Peyer's patch (tissue), 4 donors: ENCODE data around the gene RNF150.

Experiments
- POLR2A ChIP-seq, 2 donors: fragments of 450-650 bp; IDR thresholded peaks; one replicate each; pipeline ENCODE4 v1.5.1; 2017; ENCODE audit warnings: antibody characterized with exemption in 2 of 2, mild to moderate bottlenecking in 2 of 2, moderate library complexity in 2 of 2
- TF ChIP-seq, protein P1 (sequence below), 6 experiments: fragments of 450-650 bp in 4 of 6; fragments of 200-600 bp in 2 of 6; sonication (generic) in 1 of 6; IDR thresholded peaks; one replicate each; pipeline ENCODE4 v1.5.1; 2017 to 2019; ENCODE audit warnings: antibody characterized with exemption in 6 of 6, mild to moderate bottlenecking in 3 of 6, moderate library complexity in 1 of 6

DNA sequence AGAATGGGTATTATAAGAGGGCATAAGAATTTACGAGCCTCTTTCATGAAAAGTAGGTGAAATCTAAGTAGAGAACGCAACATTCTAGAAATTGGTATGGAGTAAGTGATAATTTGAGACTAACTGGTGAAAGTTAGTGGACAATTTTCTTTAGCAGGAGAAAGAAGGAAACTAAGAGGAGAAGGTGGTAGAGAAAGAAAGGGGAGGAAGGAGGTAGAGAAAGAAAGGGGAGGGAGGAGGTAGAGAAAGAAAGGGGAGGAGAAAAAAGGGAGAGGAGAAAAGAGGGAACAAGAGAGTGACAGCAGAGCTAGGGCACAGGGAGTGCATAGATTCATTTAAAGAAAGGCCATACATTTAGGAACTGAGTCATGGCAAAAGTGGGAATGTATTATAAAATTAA is 94.1 kb downstream of the RNF150 start:
- TF ChIP-seq, protein P1, sequence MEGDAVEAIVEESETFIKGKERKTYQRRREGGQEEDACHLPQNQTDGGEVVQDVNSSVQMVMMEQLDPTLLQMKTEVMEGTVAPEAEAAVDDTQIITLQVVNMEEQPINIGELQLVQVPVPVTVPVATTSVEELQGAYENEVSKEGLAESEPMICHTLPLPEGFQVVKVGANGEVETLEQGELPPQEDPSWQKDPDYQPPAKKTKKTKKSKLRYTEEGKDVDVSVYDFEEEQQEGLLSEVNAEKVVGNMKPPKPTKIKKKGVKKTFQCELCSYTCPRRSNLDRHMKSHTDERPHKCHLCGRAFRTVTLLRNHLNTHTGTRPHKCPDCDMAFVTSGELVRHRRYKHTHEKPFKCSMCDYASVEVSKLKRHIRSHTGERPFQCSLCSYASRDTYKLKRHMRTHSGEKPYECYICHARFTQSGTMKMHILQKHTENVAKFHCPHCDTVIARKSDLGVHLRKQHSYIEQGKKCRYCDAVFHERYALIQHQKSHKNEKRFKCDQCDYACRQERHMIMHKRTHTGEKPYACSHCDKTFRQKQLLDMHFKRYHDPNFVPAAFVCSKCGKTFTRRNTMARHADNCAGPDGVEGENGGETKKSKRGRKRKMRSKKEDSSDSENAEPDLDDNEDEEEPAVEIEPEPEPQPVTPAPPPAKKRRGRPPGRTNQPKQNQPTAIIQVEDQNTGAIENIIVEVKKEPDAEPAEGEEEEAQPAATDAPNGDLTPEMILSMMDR (IDR thresholded peaks at IDR 0.05), result no peak
- no peak for TF ChIP-seq POLR2A (IDR thresholded peaks at IDR 0.05)
